Middle frontal gyrus (tissue), 1 donor: ENCODE results near the gene MTA2.

Experiments
- DNase-seq: peaks from one replicate; pipeline ENCODE4 v3.0.0-alpha.2; 2015; ENCODE audit warnings: low spot score; ENCODE audit errors: extremely low spot score

Gene MTA2

DNA sequence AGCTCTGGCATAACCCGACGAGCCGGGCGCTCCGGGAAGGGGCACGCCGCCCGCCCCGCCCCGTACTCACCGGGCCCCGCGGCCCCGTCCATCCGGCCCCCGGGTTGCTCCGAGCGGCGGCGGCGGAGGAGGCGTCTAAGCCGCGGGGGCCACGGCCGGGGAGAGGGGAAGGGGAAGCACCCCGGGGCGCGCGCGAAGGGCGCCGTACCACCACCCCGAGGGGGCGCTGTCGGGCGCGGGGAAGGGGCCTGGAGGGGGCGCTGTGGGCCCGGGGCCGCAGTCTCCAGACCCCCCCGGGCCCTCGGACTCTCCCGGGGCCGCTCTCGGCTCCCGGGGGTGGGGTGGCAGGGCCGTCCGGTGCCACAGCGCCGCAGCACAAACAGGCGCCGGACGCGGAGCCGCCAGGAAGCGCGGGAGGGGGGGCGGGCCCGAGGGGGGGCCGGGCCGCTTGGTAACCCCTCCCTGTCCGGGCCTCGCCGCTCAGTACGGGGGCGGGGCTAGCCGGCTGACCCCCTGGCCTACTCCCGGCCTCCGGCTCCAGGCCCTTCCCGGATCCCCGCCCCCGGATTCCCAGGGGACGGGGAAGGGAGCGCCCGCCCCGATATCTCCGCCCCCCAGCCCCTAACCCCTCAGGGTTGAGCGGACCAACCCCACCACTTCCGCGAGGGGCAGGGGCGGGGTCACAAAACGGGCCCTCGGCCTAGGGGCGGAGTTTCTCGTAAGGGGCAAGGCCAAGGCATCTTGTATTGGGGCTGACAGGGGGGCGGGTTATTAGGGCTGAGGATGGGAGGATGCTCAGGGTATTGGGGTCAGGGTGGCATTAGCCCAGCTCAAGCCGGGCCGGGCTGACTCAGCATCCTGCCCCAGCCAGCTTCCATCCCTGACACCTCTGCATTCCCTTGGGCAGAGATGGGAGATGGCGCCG, 11.0 kb upstream of the MTA2 start, which contains the start of the genes EML3 and ROM1:
Gene EML3 (minus strand): TSS at position 410 of the 925 bp plus-strand sequence. CDS start 318 bp downstream, at position 92.
Gene ROM1 (plus strand): TSS at position 892 of the 925 bp plus-strand sequence. CDS start 25 bp downstream, at position 917.
- DNase-seq, result peak; percentile 31

DNA sequence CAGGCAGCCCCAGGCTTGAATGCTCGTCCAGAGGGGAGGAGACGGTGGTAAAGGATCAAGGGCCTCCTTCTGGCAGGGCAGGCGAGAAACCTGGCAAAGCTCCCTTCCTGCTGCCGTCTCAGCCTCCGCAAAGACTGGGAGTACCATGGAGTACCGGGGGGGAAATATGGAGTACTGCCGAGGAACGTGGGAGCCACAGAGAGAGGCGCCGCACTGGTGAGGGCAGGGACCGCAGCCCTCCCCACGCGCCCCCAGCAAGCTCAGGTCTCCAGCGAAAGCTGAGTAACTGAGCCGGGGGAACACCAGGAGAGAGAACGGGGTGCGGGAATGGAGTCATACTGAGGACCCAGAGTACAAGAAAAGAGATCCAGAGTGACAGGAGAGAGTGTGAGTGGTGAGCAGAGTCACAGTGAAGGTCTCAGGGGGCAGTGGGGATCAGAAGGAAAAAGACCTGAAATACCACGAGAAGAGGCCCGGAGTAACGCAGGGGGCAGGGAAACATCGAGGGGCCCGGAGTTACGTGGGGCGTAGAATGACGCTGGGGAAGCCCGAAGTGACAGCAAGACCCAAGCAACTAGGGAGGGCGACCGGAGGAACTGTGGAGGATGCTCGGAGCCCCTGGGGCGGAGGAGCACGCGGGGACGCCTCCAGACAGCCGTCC, 10.2 kb upstream of the MTA2 start:
- no peak for DNase-seq

DNA sequence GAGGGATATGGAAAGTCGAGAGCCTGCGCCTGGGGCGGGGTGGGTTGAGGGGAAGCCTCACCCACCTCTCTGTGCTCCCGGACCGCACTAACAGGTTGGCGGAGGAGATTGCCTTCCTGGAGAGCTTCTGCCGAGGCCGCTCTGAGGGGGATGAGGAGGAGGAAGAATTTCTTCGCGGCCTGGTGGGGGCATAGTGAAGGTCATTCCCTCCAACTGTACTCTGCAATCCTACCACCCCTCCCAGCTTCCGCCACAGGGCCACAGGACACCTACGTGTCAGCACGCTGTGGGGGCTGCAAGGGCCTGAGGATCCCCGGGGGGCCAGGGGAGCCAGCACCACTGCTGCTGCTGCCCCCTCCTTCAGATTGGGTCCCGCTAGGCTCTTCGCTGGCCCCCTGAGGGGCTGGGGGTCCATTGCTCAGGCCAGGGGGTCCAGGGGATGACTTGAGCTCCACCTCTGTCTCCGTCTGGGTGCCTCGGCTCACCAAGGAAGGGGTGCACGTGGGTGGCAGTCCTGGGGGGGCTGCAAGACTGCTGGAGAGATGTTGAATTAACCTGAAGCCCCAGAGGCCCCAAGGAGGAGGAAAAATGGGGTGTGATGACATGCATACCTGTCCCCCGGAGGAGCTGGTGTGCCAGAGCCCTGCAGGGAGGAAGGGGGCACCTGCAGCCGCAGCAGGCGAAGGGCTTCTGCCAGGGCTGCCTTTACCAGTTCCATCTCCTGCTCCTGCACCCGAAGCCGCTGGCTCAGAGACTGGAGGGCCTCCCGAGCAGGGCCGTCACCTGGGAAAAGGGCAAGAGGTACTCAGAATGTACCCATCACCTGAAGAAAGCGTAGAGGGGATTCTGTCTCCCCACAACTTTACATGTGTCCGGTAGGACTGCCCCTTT, 9.4 kb upstream of the MTA2 start:
- DNase-seq, result no peak

DNA sequence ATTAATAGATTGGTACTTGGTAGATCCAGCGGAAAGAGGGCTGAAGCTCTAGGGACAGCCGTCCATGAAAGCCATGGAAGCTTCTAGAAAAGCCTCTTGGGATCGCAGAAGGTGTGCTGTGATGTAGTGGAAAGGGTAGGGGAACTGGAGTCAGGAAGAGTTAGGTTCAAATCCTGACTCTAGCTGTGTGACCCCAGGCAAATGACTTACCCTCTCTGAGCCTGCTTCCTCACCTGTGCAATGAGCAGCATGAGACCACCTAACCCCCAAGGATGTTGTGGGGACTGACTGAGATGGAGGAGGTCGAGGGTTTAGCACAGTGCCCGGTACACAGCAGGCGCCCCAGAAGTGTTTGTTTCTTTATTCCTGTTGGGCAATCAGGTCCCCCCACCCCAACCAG, 8.7 kb upstream of the MTA2 start:
- DNase-seq, result no peak

DNA sequence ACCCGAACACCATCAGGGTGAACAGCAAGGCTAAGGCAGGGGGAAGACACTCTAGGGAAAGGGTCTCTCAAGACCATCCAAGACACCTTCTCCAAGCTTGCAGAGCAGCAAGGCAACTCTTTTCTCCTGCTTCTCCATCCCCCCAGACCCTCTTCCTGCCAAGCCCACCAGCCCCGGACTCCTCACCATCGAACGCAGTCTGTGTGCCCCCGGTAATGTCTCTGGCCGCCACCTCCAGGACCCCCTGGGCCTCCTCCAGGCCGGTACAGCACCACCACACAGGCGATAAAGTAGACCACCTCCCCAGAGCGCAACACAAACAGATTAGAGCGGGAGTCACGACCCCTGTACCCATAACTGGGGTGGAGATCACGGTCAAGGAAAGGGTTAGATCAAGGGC, 7.1 kb upstream of the MTA2 start:
- no peak for DNase-seq

DNA sequence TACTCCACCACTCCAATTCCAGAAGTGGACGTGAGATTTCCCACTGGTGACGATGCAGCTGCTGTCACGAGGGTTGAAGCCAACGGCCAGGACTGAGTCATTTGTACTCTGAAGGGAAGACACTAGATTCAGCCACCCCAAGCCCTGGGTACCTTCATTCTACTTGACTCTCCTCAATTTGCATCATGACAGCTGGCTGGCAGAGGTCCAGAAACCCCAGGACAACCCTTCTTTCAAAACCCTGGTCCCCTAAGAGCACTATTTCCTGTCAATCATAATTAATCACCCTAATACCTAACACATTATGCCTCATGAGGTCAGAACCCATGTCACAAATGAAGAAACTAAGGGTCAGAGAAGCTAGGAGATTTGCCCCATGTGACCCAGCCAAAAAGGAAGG, 6.0 kb upstream of the MTA2 start:
- no peak for DNase-seq

DNA sequence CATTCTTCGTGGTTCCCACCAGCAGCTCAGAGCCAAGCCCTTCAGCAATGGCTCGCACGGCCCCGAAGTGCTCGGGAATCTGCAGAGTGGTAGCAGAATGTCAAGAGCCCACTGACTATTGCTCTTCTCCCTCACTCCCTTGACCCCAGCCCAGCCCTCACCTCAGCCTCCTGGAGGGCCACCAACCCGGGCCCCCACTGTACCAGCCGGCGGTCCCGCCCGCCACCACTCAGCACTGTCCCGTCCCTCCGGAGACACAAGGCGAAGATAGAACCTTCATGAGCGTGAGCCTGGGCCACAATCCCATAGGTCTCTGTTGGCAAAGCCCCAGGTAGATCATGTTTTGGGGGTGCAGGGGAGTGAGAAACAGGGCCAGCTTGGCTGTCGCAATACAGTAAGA, 4.2 kb upstream of the MTA2 start:
- DNase-seq, result no peak

DNA sequence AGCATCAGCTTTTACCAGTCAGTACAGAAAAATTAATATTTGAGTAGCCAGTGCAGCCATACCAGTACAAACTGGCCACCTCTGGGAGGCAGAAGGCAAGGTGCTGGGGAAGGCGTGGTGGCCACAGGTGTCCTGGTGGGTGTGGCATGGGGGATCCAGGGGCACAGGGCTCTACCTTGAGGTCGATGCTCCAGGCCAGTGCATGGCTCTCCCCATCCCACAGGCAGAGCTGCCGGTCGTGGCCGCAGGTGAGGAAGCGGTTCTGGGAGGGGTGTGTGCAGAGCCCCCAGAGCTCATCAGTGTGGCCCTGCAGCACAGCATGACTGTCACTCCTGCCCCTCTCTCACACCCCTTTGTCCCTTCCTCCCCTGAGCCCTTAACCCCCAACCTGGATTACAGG, 3.8 kb upstream of the MTA2 start:
- DNase-seq, result no peak

DNA sequence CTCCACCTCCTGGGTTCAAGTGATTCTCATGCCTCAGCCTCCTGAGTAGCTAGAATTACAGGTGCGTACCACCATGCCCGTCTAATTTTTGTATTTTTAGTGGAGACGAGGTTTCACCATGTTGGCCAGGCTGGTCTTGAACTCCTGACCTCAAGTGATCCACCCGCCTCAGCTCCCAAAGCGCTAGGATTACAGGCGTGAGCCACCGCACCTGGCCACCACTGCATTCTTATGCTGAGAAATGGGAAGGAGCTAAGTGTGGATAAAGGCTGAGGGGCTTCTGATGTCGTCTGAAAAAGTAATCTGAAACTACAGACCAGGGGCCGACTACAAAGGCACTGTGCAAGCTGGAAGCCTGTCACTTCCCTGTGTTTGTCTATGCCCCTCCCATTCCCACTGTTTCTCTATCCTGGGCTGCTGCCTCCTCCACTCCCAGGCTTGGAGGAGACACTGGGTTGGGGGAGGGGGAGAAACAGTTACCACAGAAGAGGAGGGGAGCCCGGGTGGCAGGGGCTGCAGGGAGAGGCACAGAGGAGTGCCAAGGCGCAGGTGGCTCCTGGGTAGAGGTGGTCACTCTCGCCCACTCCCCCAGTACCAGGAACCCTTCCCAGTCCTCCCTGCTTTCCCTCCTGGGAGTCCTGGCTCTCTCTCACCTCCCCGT, 2.9 kb upstream of the MTA2 start:
- no peak for DNase-seq

DNA sequence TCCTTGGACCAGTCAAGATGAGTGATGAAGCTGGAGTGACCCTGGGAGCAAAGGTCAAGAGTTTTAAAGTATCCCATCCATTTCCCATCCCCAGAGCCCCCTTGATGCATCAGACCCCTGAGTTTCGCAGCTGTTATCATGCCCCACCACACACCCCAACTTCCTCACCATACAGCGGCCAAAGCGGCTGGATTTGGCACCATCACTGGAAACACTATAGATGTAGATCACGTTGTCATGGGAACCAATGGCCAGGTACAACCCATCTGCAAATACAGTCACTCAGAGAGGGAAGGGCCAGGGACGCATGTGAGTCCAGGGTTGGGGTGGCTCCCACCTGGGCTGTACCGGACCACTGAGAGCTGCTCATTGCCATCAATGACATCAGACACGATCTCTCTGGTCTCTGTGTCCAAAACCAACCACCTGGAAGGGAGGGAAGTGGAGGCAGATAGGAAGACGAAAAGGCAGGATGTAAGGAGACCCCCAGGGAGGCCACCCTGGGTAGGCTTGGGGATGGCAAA, 2.2 kb upstream of the MTA2 start:
- DNase-seq, result no peak

DNA sequence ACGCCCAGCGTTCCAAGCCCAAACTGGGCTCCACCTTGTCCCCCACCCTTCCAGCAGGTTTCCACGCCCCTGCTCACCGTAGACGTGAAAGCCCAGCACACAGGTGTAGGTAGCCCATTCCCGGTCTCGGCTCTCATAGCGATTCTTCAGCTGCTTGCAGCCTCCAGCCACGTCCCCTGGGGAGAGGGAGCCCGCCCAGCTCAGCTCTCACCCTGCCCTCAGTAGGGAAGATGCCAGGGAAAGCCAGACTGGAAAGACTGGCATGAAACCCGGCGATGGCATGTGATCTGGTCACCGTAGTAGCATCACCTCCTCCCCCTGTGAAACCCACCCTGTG, 1.4 kb upstream of the MTA2 start:
- no peak for DNase-seq

DNA sequence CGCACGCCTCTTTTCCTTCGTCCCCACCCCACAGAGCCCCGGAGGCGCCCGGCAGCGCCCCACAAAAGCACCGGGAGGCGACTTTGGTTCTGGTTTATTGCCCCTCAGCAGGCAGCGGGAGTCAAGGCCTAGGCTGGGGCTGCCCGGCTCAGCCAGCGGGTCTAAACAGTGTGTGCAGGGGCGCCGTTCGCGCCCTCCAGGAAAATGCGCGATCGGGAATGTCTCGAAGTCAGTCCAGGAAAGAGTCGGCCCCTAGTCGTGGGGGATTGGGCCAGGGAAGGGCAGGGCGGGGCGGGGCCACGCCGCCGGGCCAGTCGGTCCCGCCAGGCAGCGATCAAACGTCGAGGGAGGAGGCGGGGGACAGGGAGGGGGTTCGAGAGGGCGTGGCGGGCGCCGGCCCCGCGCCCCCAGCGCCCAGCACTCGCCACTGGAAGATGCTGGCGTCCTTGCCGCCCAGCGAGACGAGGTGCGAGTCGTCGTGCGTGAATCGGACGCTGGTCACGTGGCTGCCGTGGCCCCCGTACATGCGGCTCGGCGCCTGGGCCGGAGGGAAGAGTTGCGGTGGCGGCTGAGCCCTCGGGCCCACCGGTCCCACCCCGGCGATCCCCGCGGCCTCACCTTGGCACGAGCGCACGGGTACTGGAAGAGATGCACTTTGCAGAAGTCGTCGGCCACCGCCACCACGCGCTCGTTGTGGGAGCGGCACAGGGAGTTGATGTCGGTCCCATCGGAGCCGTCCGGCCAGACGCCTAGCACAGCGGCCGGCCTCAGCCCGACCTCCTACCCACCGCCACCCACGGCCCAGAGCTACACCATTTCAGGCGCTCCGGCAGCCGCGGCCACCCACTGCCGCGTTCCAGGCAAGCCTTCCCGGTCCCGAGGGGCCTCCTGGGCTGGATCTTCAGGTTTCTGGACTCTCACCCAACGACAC, 741 bp upstream of the MTA2 start:
- peak; percentile 61 for DNase-seq

DNA sequence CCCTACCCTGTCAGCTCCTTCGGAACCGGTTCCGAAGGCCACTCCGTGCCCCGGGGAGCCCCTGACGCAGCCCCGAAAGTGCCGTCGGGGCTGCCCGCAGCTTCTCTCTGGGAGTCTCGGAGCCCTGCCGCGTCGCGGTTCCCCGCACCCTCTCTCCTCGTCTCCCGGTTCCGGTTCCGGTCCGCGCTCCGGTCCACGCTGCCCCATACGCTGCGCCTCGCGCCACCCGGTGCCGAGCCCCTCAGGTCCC, 618 bp downstream of the MTA2 start:
- DNase-seq, result no peak

DNA sequence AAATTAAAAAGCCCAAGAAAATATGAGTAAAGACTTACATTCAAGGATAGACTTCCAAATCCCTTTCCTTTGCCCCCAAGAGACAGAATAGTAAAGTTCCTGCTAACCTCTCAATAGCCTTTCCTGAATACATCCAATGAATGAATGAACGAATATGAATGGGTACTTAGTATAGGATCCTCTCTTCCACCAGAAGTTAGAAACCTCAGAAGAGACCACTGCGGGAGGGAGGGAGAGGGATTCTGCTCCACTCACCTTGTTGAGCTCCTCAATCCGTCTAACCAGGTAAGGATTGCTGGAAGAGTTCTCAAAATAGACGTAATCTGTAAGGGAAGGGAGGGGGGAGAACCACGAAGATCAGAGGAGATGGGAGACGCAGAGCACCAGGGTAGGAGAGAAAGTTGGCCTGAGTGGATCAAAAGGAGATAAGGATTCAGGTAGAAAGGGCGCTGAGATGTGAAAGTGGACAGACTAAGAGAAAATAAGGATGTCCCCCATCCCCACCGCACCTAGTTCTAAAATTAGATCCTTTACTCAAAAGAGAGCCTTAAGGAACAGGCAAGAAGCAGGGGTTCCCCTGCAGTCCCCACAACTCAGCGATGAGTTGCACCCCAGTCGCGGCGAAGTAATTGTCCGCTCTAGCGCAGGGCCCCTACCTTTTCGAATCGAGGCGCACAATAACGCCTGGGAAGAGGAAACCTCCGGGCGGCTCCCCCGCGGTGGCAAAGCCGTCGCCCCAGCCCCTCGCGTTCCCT, 1.1 kb downstream of the MTA2 start:
- DNase-seq, result no peak

DNA sequence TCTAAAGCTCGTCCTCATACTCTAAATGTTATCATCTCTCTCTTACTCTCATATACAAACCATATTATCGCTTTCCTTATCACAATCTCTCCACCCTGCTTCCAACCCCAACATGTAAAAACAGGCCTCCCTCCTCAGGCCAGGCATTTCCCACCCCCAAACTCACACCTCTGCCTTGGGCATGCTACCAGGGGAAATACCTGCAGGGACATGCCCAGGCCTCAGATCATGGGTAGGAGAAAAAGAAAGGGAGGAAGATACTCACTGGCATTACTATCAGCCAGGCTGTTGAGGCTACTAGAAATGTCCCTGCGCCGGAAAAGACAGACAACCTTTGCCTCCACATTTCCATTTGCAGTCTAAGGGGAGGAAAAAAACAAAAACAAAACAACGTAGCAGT, 1.8 kb downstream of the MTA2 start:
- no peak for DNase-seq

DNA sequence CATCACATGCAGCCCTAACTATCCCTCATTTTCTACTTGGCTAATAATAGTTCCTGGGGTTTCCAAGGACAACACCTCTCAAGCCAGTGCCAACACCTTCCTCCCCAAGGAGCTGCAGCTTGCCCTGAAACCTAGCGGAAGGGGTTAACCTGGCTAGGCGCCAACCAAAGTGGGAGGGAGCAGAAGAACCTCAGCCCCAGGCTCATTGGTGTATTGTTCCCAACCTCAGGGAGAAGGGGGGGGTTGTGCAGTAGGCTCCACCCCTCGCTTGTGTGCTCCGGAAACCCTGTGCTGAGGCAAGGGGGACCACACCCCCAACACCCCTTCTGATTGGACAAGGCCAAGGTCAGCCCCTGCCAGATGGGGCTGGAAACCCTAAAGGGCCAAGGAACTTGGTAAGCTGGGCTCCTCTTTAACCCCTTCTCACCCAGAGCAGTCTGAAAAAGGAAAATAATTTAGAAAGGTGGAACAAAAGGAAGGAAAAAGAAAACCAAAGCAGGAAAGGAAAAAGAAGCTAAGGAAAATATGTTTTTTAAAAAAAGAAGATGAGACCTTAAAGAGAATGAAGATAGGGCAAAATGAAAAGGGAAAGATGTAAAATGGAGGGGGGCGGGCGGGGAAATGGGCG, 2.5 kb downstream of the MTA2 start:
- DNase-seq, result peak; percentile 73

DNA sequence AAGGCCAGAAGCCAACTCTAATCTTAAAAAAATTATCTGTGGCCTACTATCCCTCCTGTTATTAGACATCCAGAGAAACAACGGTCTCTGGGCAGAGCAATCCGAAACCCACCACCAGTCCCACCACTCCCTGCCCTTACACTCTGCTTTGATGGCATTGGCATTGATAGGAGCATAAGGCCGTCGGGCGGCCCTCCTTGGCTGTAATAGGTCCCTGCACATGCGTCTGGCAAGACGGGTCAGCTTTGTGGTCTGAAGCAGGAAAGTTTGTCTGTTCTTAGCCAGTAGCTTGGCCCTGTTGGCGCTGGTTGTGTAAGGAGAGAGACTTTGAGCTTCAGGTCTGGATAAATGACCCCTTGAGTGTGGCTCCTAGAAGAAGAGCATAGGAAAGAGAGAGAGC, 6.5 kb downstream of the MTA2 start:
- no peak for DNase-seq

DNA sequence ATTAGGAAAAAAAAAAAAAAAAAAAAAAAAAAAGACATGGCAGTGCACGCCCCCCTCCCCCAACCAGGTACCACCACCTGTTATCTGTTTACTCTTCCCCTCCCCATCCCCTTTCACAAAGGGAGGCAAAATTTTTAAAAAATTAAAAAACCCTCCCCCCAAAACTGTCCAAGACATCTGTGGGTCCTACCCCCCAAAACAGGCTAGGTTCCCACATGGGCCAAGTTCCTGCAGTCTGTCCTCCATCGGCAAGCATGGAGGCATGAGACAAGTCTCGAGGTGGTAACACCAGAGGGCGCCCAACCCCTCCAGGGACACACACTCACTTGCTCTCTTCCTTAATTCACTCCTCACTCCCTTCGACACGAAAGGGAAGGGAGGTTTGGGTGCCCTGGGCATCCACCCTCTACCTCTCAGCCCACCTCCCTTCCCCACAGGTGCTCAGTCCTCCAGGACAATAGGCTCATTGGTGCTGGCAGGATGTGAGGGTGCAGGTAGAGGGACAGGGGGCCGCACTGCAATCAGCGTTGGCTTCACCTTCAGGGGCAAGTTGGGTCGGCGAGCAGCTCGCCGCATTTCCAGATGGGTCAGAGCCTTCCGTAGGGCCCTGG, 8.1 kb downstream of the MTA2 start:
- no peak for DNase-seq
